T-helper 1 cell (primary cell): ENCODE measurements around the gene CTAGE8.
"Not testable (repeated sequence)": the region's sequence is repeated elsewhere in the genome, so short reads cannot be mapped to it uniquely, and the experiment has no call there.

Experiments
- DNase-seq, 5 donors: peaks; one replicate each; pipeline ENCODE4 v3.0.0-alpha.2; 2012 to 2020

CTAGE8 gene

GRCh38 chr7:144269188-144269587 lies at the start of gene CTAGE8:
Gene CTAGE8, minus strand, starts transcription at chr7:144269288. Its CDS starts 38 bp downstream, at chr7:144269250.
- DNase-seq = not testable (repeated sequence)

- not testable (repeated sequence) for DNase-seq
Observed at GRCh38 chr7:144317537-144317936, 48.4 kb upstream of the CTAGE8 start.

GRCh38 chr7:144311872-144312469 lies 42.9 kb upstream of the CTAGE8 start, which contains the start of gene OR2A1:
Gene OR2A1, plus strand, starts transcription at chr7:144312419. Its CDS starts 5,706 bp downstream, at chr7:144318125.
- not testable (repeated sequence) for DNase-seq

- not testable (repeated sequence) for DNase-seq
Observed at GRCh38 chr7:144311218-144311617, 42.1 kb upstream of the CTAGE8 start.

GRCh38 chr7:144309702-144310101 lies 40.6 kb upstream of the CTAGE8 start:
- not testable (repeated sequence) for DNase-seq

- not testable (repeated sequence) for DNase-seq
Observed at GRCh38 chr7:144305156-144305555, 36.1 kb upstream of the CTAGE8 start.

- DNase-seq = not testable (repeated sequence)
Observed at GRCh38 chr7:144303607-144304006, 34.5 kb upstream of the CTAGE8 start.

- DNase-seq = not testable (repeated sequence)
Observed at GRCh38 chr7:144302578-144303303, 33.7 kb upstream of the CTAGE8 start.

GRCh38 chr7:144293794-144294499 lies 24.9 kb upstream of the CTAGE8 start:
- not testable (repeated sequence) for DNase-seq

GRCh38 chr7:144292384-144293161 lies 23.5 kb upstream of the CTAGE8 start:
- not testable (repeated sequence) for DNase-seq

GRCh38 chr7:144291607-144292006 lies 22.5 kb upstream of the CTAGE8 start:
- DNase-seq = peak in 1 of 5 donors; percentile 0

GRCh38 chr7:144287171-144287784 lies 18.2 kb upstream of the CTAGE8 start:
- DNase-seq = not testable (repeated sequence)

GRCh38 chr7:144283716-144284115 lies 14.6 kb upstream of the CTAGE8 start:
- DNase-seq = not testable (repeated sequence)

GRCh38 chr7:144282490-144282889 lies 13.4 kb upstream of the CTAGE8 start:
- not testable (repeated sequence) for DNase-seq

- not testable (repeated sequence) for DNase-seq
Observed at GRCh38 chr7:144281981-144282380, 12.9 kb upstream of the CTAGE8 start.

- not testable (repeated sequence) for DNase-seq
Observed at GRCh38 chr7:144280010-144280409, 10.9 kb upstream of the CTAGE8 start.

GRCh38 chr7:144275281-144275680 lies 6.2 kb upstream of the CTAGE8 start:
- DNase-seq = not testable (repeated sequence)

GRCh38 chr7:144264692-144265091 lies 4.4 kb downstream of the CTAGE8 start, which contains the start of gene OR2A7:
Gene OR2A7, minus strand, starts transcription at chr7:144264792. Its CDS starts 5,164 bp downstream, at chr7:144259628.
- DNase-seq = not testable (repeated sequence)

- DNase-seq = not testable (repeated sequence)
Observed at GRCh38 chr7:144262128-144262527, 7.0 kb downstream of the CTAGE8 start.

GRCh38 chr7:144259067-144259466 lies 10.0 kb downstream of the CTAGE8 start:
- DNase-seq = not testable (repeated sequence)

GRCh38 chr7:144256112-144256511 lies 13.0 kb downstream of the CTAGE8 start:
- no peak for DNase-seq

- DNase-seq = no peak
Observed at GRCh38 chr7:144255471-144255897, 13.6 kb downstream of the CTAGE8 start.
